GM12872 (cell line): Measurements from ENCODE around the gene SV2C.

Experiments
- CTCF ChIP-seq: IDR thresholded peaks from 3 replicates; pipeline ENCODE4 v1.5.1; 2011; ENCODE audit warnings: low read depth, mild to moderate bottlenecking, low read length, moderate library complexity; ENCODE audit not compliant: insufficient read depth

Gene SV2C

GRCh38 chr5:76137887-76138542 is 54.8 kb downstream of the SV2C start:
- TF ChIP-seq CTCF = no peak

- TF ChIP-seq CTCF = no peak
These were observed 60.7 kb downstream of the SV2C start for GRCh38 chr5:76143884-76144283.

GRCh38 chr5:76144513-76145274 is 61.5 kb downstream of the SV2C start:
- TF ChIP-seq CTCF = no peak

- TF ChIP-seq CTCF = peak; percentile 61
These were observed 62.8 kb downstream of the SV2C start for GRCh38 chr5:76145945-76146344.

- no peak for TF ChIP-seq CTCF
These were observed 66.5 kb downstream of the SV2C start for GRCh38 chr5:76149636-76150035.

- no peak for TF ChIP-seq CTCF
These were observed 69.0 kb downstream of the SV2C start for GRCh38 chr5:76152161-76152560.

GRCh38 chr5:76152700-76153099 is 69.5 kb downstream of the SV2C start:
- no peak for TF ChIP-seq CTCF
